OCI-M2 (cell line): ENCODE measurements around the gene USP11.
"Not testable (repeated sequence)": the region's sequence is repeated elsewhere in the genome, so short reads cannot be mapped to it uniquely, and the experiment has no call there.

Experiments
- DNase-seq: peaks from one replicate; lab custom pipeline; 2025; ENCODE audit not compliant: unreplicated experiment; lab: John Stamatoyannopoulos, UW

Gene USP11

DNA sequence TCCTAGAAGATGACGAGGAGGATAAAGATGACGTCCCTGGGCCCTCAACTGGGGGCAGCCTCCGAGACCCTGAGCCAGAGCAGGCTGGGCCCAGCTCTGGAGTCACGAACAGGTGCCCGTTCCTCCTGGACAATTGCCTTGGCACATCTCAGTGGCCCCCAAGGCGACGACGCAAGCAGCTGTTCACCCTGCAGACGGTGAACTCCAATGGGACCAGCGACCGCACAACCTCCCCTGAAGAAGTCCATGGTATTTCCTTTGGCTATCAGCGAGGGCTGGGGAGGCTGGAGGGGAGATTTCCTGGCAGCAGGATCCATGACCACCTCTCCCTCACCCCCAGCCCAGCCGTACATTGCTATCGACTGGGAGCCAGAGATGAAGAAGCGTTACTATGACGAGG lies 11.9 kb downstream of the USP11 start:
- DNase-seq = no peak

DNA sequence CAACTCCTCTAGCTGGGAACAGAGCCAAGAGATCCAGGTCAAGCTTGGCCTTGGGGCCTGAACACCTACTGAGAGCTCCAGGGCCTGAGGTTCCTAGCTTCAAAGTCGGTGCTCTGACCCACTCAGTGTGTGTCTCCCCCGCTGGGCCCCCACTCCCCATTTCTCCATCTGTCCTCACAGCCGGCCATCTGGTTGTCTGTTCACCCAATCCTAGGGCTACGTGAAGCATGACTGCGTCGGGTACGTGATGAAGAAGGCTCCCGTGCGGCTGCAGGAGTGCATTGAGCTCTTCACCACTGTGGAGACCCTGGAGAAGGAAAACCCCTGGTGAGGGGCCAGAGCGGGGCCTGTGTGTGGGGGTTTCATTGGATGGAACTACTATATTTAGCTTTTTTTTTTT lies 12.3 kb downstream of the USP11 start:
- DNase-seq = no peak

DNA sequence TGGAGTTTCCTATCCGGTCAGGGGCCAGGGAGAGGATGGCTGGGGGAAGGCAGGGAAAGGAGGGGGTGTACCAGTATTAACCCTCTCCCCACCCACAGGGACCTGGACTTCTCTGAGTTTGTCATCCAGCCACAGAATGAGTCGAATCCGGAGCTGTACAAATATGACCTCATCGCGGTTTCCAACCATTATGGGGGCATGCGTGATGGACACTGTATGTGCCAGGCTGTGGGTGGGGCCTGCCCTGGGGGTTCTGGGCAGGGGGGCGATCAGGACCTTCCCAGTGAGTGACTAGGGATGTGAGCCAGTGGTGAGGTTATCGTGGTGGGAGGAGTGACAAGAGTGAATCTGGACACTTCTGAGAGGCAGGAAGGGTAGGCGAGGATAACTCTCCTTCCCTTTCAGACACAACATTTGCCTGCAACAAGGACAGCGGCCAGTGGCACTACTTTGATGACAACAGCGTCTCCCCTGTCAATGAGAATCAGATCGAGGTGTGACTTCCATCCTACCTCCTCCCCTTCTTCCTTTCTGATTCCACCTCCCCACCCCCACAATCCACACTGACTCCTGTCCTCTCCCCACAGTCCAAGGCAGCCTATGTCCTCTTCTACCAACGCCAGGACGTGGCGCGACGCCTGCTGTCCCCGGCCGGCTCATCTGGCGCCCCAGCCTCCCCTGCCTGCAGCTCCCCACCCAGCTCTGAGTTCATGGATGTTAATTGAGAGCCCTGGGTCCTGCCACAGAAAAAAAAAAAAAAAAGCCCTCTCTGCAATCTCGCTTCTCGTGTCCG lies 14.6 kb downstream of the USP11 start:
- no peak for DNase-seq

DNA sequence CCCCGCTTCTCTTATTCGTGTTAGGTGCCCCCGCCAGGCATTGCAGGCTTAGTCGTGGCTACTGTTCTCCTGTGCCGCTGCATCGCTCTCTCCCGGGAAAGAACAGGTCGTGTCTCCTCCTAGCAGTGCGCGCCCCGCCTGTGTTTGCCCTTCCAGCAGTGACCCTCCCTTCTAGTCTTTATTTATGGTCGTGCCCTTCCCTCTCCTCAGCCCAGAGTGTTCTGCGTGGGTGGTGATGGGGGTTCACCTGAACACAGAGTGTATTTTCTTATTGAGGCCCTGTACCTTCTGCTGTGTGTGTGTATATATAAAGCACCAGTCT lies 15.2 kb downstream of the USP11 start:
- DNase-seq = no peak

DNA sequence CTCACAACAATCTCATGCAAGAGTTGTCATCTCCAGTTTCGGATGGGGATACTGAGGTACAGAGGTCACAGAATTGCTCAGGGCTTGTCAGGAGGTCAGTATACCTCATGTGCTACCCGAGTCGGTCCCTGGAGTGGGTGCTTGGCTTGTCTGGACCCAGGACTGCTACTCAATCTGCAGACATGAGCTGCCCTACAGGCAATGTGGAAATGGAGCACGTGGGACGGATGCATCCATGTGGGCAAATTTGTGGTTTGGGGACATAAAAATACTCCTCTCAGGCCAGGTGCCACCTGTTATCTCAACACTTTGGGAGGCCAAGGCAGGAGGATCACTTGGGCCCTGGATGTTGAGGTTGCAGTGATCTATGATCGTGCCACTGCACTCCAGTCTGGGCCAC lies 15.8 kb downstream of the USP11 start:
- no peak for DNase-seq

DNA sequence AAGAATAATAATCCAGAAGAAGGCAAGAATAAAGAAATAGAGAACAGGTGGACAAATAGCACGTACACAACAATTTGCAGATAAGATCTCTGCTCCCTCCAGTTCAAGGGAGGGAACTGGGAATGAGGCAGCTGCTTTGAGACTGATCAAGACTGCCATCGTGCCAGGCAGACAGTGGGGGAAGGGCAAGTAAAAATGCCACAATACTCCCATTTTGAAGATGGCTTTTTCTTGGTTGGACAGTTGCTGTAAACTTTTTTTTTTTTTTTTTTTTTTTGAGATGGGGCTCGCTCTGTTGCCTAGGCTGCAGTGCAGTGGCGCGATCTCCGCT lies 17.2 kb downstream of the USP11 start:
- DNase-seq = no peak

DNA sequence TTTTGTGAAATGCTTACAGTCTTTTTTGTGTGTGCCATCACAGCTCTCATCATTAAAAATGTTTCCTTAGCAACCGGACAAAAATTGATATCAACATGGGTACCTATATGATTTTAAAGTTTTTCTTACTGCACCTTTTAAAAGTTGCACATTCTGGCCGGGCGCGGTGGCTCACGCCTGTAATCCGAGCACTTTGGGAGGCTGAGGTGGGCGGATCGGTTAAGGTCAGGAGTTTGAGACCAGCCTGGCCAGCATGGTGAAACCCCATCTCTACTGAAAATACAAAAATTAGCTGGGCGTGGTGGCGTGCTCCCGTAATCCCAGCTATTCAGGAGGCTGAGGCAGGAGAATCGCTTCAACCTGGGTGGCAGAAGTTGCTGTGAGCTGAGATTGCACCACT lies 24.8 kb downstream of the USP11 start:
- DNase-seq = not testable (repeated sequence)

DNA sequence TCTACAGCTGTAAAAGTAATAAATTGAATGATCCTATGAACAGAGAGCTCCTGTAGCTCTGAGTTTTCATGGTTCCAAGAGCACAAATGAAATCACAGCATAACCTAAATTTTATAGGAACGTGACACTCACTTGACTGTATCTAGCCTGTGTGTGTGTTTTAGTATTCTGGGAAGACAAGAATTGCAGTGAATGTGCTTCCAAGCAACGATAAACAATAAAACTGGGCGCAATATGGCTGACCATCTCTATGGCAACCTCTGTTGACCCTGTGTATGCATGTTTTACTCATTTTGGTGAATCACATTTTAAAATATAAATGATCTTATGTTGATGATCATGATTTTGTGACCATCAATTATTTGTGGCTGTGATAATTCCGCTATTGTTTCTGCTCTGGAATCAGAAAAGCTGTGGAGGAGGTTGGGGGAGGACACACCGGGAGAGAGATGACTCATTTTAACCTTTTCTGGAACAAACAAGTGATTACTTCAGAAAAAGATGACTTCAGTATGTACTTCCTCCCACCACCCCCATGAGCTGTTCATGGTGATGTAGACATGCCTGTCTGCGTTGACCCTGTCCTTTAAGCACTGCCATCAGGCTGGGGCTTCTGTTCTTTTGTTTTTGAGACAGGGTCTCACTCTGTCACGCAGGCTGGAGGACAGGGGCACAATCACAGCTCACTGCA lies 31.8 kb downstream of the USP11 start:
- no peak for DNase-seq

DNA sequence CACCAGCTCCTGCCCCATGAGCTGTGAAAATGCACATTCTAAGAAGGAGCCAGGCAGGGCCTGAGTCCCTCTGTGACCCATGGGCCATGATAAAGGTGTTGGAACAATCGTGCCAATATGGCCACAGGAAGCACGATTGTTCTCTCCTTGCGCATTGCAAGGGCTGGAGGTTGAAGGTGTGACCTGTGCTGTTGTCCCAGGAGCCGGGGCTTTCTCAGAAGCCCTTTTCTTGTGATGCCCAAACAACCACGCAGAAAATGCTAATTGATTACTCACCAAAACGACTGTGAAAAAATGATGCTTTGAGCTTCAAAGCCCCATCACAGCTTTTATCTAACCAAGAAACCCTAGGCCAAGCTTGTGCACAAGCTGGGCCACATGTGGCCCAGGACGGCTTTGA lies 33.8 kb downstream of the USP11 start:
- no peak for DNase-seq

DNA sequence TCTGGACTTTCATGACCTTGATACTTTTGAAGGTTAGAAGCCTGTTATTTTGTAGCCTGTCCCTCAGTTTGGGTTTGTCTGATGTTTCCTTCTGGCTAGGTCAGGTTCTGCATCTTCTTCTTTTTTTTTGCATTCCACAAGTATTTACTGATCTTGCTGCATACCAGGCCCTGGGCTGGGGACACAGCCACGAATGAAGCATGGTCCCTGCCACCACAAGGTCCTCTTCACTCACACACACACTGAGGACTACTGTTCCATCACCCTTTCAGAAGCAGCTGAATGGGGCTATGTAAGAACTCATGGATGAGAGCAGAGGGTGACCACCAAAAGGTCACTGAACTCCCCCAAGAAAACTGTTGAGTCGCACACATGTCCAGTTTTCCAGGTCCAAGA lies 39.2 kb downstream of the USP11 start:
- DNase-seq = no peak

DNA sequence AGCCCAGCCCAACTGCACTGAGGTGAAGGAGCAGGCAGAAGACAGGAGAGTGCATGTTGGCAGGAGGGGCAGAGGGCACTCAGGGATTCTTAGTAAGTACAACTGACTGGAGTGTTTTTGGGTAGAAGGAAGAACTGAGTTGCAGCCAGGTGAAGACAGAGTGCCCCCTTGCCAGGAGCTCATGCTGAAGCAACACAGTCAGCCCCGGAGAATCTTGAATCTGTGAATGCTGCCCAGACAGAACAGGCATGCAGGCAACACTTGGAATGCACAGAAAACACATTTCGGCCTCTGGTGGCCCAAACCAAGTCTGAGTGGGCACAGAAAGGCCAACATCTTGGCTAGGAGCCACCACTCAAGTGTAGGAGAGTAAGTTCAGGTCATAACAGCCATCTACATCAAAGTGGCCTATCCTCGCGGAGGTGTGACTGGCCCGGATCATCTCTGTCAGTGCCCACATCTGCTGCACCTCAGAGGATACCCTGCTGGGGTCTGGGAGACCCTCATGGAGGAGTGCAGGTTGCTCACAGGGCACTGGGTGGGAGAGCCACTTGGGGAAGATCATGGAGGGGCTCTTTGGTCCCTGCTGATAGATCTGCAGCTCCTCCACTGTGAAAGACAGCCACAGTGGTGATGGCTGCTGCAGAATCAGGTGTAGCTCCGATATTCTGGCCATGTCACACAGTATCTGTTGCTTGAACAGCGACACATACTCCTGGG lies 40.4 kb downstream of the USP11 start:
- DNase-seq = no peak

DNA sequence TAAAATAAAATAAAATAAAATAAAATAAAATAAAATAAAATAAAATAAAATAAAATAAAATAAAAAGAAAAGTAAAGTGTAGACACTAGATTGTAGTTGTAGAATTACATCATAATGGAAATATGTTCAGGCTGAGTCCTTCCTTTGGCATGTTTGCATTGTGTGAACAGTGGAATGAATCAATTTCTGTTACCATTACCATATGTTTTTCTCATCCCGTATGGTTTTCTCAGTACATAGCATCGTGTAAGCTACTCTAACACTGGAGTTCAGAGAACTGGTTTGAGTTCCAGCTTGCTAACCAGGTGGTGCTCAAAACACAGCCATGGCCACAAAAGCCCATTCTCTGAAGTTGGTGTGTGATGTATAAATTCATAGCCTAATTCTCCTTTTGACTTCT lies 45.9 kb downstream of the USP11 start:
- no peak for DNase-seq

DNA sequence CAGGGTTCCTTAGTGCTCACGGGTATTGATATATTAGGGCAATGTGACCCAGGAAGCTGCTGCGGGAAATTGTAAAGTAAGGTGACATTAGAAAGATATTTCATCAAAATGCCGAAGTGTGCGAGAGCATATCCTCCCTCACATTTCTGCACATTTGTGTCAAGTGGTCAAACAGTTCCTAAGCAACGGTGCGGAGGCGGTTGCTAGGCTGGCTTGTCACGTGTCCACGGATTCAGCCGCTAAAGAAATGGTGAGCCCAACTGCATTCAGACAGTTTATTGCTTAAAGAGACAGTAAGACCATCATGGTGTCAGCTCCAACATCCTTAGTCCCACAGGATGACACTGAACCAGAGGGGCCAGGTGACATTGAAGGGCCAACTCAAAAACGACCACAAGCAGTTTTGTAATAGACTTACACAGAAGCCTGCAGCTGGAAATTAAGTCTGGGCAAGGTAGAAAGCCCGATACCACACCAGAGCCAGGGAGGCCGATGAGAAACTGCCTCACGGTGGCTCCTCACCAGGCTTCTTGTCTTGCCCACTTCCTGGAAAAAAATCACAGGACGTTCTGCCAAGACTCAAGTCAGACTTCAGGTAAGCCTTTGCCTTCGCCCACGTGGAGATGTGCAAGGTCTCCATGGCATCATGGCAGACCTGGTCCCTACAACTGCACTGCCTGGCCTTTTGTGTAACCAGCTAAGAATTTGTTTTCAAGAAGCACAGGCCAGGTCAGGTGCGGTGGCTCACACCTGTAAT lies 50.4 kb downstream of the USP11 start:
- no peak for DNase-seq

DNA sequence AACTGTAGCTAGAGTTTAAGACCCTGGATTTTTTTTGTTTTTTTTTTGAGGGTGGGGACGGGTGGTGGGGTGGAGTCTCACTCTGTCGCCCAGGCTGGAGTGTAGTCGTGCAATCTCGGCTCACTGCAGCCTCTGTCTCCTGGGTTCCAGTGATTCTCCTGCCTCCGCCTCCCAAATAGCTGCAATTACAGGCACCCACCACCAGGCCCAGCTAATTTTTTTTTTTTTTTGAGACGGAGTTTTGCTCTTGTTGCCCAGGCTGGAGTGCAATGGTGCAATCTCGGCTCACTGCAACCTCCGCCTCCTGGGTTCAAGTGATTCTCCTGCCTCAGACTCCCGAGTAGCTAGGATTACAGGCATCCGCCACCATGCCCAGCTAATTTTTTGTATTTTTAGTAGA lies 51.8 kb downstream of the USP11 start:
- DNase-seq = not testable (repeated sequence)

DNA sequence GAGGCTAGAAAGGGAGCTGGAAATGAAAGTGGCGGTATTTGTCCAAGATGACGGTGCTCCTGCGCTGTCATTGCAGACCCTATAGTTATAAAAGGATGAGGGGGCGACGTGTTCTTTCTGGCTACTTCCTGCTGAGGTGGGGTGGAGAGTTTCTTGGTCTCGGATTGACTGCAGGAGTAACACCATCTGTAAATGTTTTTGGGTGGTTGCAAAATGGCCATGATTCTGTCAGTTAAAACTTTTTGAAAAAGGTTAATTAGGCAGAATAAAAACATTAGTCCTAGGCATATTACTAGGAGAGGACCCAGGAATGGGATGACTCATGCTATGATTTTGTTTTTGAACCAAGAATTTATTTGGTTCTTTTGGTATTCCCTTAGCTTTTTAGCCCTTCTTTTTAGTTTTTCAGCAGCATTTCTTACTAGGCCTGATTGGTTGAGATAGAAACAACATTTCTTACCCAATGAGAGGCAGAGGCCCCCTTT lies 53.1 kb downstream of the USP11 start:
- DNase-seq = no peak

DNA sequence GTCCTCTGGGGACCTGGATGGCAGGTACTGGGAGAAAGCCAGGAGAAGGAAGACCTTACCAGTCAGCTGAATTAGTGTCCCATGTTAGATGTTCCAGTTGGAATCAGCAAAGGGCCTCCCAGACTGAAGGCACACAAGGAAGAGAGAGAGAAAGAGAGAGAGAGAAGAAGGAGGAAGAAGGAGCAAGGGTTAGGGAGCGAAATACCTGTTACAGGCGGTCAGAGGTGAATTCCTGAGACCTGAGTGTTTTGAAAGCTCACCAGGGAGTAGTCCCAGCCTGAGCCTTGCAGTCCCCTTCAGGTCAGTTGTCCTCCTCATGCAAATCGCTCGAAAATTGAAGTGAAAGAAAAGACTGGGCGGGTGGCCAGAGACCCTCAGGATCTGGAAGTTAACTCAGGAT lies 60.3 kb downstream of the USP11 start:
- DNase-seq = no peak

DNA sequence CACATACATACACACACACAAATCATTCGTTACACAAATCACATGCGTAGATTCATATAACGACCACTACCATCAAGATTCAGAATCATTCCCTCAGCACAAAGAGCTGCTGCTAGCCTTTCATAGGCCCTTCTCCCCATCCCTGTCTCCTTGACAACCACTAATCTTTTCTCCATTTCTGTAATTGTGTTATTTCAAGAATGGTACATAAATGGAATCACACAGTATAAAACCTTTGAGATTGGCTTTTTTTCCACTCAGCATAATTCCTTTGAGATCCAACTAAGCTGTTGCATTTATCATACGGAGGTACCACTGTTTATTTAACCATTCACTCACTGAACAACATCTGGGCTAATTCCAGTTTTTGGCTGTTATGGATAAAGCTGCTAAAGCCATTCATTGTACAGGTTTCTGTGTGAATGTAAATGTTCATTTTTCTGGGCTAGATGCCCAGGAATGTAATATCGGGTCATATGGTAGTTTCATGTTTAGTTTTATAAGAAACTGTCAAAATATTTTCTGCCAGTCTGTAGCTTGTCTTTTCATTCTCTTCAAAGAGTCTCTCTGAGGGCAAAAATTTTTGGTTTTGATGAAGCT lies 64.1 kb downstream of the USP11 start:
- no peak for DNase-seq

DNA sequence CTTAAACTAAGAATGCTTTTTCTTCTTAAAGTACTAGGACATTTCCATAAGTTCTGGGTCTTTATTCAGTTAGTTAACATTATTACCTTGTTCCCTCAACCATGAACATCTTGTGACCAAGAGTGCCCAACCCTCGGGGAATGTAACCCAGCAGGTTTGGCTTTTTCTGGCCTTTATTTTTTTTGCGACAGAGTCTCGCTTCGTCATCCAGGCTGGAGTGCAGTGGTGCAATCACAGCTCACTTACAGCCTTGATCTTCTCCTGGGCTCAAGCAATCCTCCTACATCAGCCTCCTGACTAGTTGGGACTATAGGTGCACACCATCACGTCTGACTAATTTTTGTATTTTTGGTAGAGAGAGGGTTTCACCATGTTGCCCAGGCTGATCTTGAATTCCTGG lies 65.1 kb downstream of the USP11 start:
- DNase-seq = no peak
